Peyer's patch (tissue), 4 donors: ENCODE measurements around the gene DLGAP1.

Source experiments
- CTCF ChIP-seq, 6 experiments: fragments of 450-650 bp in 4 of 6; fragments of 200-600 bp in 2 of 6; sonication (generic) in 1 of 6; IDR thresholded peaks; one replicate each; pipeline ENCODE4 v1.5.1; 2017 to 2019; ENCODE audit warnings: antibody characterized with exemption in 6 of 6, mild to moderate bottlenecking in 3 of 6, moderate library complexity in 1 of 6
- POLR2A ChIP-seq, 2 donors: fragments of 450-650 bp; IDR thresholded peaks; one replicate each; pipeline ENCODE4 v1.5.1; 2017; ENCODE audit warnings: antibody characterized with exemption in 2 of 2, mild to moderate bottlenecking in 2 of 2, moderate library complexity in 2 of 2

GRCh38 chr18:3952031-3952430 lies 503.1 kb downstream of the DLGAP1 start:
- TF ChIP-seq CTCF (IDR thresholded peaks at IDR 0.05) (no peak), POLR2A (IDR thresholded peaks at IDR 0.05) (no peak)
